Heart left ventricle (tissue), 13 donors: Measurements from ENCODE around the gene MMADHC.

Experiments
- CTCF ChIP-seq, 12 donors: fragments of 200-600 bp; sonication (generic) in 4 of 12; IDR thresholded peaks; one replicate each; pipeline versions ENCODE4 v1.5.0 to v1.8.0; 2018 to 2022; ENCODE audit warnings: antibody characterized with exemption in 12 of 12, mild to moderate bottlenecking in 5 of 12
- POLR2A ChIP-seq, 2 donors: fragments of 450-650 bp; IDR thresholded peaks; one replicate each; pipeline ENCODE4 v1.6.1; 2017; ENCODE audit warnings: antibody characterized with exemption in 2 of 2, mild to moderate bottlenecking in 2 of 2, moderate library complexity in 2 of 2
- donor health status: ischemic (EF 13 %, LVEDD 7.1; RV severe dilation, severe dysfunction).
- donor health status: DM: no; HTN: yes; CAD: no.
- donor health status: DM: no; HTN: no; CAD: no.
- donor health status: ischemic (EF 25% LVEDD 6.9; RV normal size, moderate dysfunction).
- donor health status: ischemic (EF 25% LVEDD 5.7; RV mildly dilated, moderate dysfunction).
- donor health status: ischemic (EF 35%, LVEDD 5.7; RV mildly dilated, moderate dysfunction).
- donor health status: nonischemic (EF 11% LVEDD 7.7; RV severe dilation, severe dysfunction).
- donor health status: DM: yes; HTN: yes; CAD: no.
- donor health status: PGD.
- donor health status: ischemic (EF 29% LVEDD 5.4; RV normal size, mild dysfunction).
- donor health status: nonischemic (EF 23%, LVEDD 6.1; RV moderate dilation, normal function).

GRCh38 chr2:149537092-149537726, 50.4 kb downstream of the MMADHC start:
- TF ChIP-seq CTCF (IDR thresholded peaks at IDR 0.05) (no peak), POLR2A (IDR thresholded peaks at IDR 0.05) (no peak)
